Stomach (tissue), 9 donors: ENCODE measurements around the gene SORL1. TPM values are rescaled to one million over a fixed set of nuclear protein-coding genes. Genes with fewer than 3 reads are reported as not detected.

ENCODE experiments used
- DNase-seq, 2 donors: peaks; one replicate each; pipeline versions ENCODE4 v3.0.0 to v3.0.0-alpha.2; 2013 to 2019
- H3K27ac ChIP-seq, 5 donors: fragments of 200-600 bp in 4 of 5; sonication (generic) in 4 of 5; one replicate each; pipeline ENCODE4 v1.5.1; 2013 to 2019; ENCODE audit warnings: mild to moderate bottlenecking in 1 of 5, moderate library complexity in 1 of 5
- H3K27me3 ChIP-seq, 3 donors: fragments of 200-600 bp; sonication (generic); one replicate each; pipeline ENCODE4 v1.5.1; 2017 to 2019; ENCODE audit warnings: mixed run types in 1 of 3
- H3K36me3 ChIP-seq, 4 donors: fragments of 200-600 bp; sonication (generic); 1 replicate in 3 of 4; 2 replicates in 1 of 4; pipeline ENCODE4 v1.5.1; 2016 to 2019
- H3K4me1 ChIP-seq, 4 donors: fragments of 200-600 bp; sonication (generic); one replicate each; pipeline ENCODE4 v1.5.1; 2016 to 2019
- H3K4me3 ChIP-seq, 4 donors: fragments of 200-600 bp; sonication (generic) in 3 of 4; one replicate each; pipeline ENCODE4 v1.5.1; 2016 to 2019; ENCODE audit warnings: mild to moderate bottlenecking in 1 of 4
- H3K9me3 ChIP-seq, 4 donors: fragments of 200-600 bp; sonication (generic); one replicate each; pipeline ENCODE4 v1.5.1; 2016 to 2019
- CTCF ChIP-seq, 7 experiments: fragments of 450-650 bp in 4 of 7; fragments of 200-600 bp in 3 of 7; sonication (generic) in 3 of 7; IDR thresholded peaks; one replicate each; pipeline ENCODE4 v1.5.1; 2016 to 2019; ENCODE audit warnings: antibody characterized with exemption in 7 of 7, control low read depth in 2 of 7, mild to moderate bottlenecking in 1 of 7
- EP300 ChIP-seq: sonication (generic); formaldehyde crosslinking; IDR thresholded peaks from one replicate; pipeline ENCODE4 v1.6.1; 2017; ENCODE audit warnings: antibody characterized with exemption
- POLR2A ChIP-seq, 4 donors: fragments of 450-650 bp; IDR thresholded peaks; one replicate each; pipeline ENCODE4 v1.6.1; 2016; ENCODE audit warnings: antibody characterized with exemption in 4 of 4, control low read depth in 2 of 4, mild to moderate bottlenecking in 1 of 4, moderate library complexity in 1 of 4
- POLR2AphosphoS5 ChIP-seq, 3 donors: sonication (generic); formaldehyde crosslinking; IDR thresholded peaks; one replicate each; pipeline ENCODE4 v1.6.1; 2016; ENCODE audit warnings: antibody characterized with exemption in 3 of 3
- WGBS, 5 donors: extraction: QIAGEN DNeasy Blood & Tissue Kit in 3 of 5; methylation state at CpG; one replicate each; pipeline versions ENCODE4 v1.1.5 to v1.1.7; 2013 to 2018; 5-methylcytosine and 5-hydroxymethylcytosine counted together
- intact Hi-C: fragments of 100-400 bp; cut with DNase I; formaldehyde crosslinking; loops from one replicate; pipeline ENCODE4 v1.15.1; 2023; ENCODE audit warnings: low total_unique reads
- polyA plus RNA-seq, 3 donors: library from polyadenylated mRNA; stranded (reverse); fragments of 200-250 nt; gene quantifications; one replicate each; pipeline ENCODE4 v1.2.3, GENCODE V29; 2013
- total RNA-seq, 5 donors: library from RNA; depleted of rRNA; stranded (reverse); fragments of >200 nt; gene quantifications; one replicate each; pipeline versions ENCODE4 v1.1.0 to v1.2.3, GENCODE V29; 2014 to 2016
- donor health status: healthy with polysubstance abuse.
- donor health status: Bipolar disorder and iron deficiency.
- donor health status: healthy.

Gene SORL1
- total and polyA plus RNA-seq, 8 donors, result 0.76 to 161 (median 18.2) TPM

- H3K27ac ChIP-seq, result no peak overlapping the region
- peaks cover 0 to 26% (median 18%) of the 10 kb centered on the region in 4 donors for H3K36me3 ChIP-seq
- DNase-seq, result no peak
- intact Hi-C loops, result no loop called here
- no peaks in the 10 kb centered on the region for H3K9me3 ChIP-seq
- TF ChIP-seq EP300, result no peak
- no peak for TF ChIP-seq CTCF (IDR thresholded peaks at IDR 0.05)
- TF ChIP-seq POLR2A (IDR thresholded peaks at IDR 0.05), result no peak
- no peak for TF ChIP-seq POLR2AphosphoS5 (IDR thresholded peaks at IDR 0.05)
- no peak overlapping the region for H3K4me3 ChIP-seq
- H3K27me3 ChIP-seq, result no peaks in the 10 kb centered on the region
- 85 to 91% (median 91%) methylated on average over 9 of the region's 9 CpGs for WGBS, 5 donors
- H3K4me1 ChIP-seq, result no peaks in the 10 kb centered on the region
Observed at GRCh38 chr11:121512468-121513465, 60.7 kb downstream of the SORL1 start.

DNA sequence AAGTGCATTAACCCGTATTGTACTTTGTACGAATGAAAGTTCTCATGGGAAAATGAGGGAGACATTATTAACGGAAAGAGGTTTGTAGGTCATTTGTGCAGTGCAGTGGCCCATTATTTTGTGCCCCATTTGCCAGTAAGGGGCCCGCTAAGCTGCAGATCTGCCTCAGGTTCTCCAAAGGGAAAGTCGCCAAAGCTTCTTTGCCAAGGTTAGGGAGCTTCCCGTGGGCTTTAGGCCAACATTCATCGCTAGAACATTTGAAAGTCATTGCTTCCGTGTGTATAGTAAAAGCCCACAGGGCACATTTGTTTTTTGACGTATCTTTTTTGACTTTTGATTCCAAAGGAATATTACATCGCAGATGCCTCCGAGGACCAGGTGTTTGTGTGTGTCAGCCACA lies 61.7 kb downstream of the SORL1 start:
- 86 to 94% (median 88%) methylated on average over 11 of the region's 11 CpGs for WGBS, 5 donors
- Histone ChIP-seq H3K9me3 (no peaks in the 10 kb centered on the region), H3K4me3 (no peak overlapping the region), H3K27me3 (no peaks in the 10 kb centered on the region), H3K36me3 (peaks cover 0 to 31% (median 18%) of the 10 kb centered on the region in 4 donors), H3K27ac (no peak overlapping the region), H3K4me1 (no peaks in the 10 kb centered on the region)
- DNase-seq, result no peak
- intact Hi-C loops, result no loop called here
- TF ChIP-seq CTCF (IDR thresholded peaks at IDR 0.05) (no peak), POLR2A (IDR thresholded peaks at IDR 0.05) (no peak), POLR2AphosphoS5 (IDR thresholded peaks at IDR 0.05) (no peak), EP300 (no peak)

GRCh38 chr11:121514432-121515334 lies 62.6 kb downstream of the SORL1 start:
- H3K9me3 ChIP-seq, result no peaks in the 10 kb centered on the region
- TF ChIP-seq POLR2A (IDR thresholded peaks at IDR 0.05) (no peak), CTCF (IDR thresholded peaks at IDR 0.05) (no peak), POLR2AphosphoS5 (IDR thresholded peaks at IDR 0.05) (no peak), EP300 (no peak)
- 82 to 88% (median 87%) methylated on average over 17 of the region's 17 CpGs for WGBS, 5 donors
- DNase-seq, result no peak
- no peaks in the 10 kb centered on the region for H3K27me3 ChIP-seq
- no peak overlapping the region for H3K27ac ChIP-seq
- H3K4me3 ChIP-seq, result no peak overlapping the region
- intact Hi-C loops, result no loop called here
- no peaks in the 10 kb centered on the region for H3K4me1 ChIP-seq
- H3K36me3 ChIP-seq, result peaks cover 0 to 31% (median 18%) of the 10 kb centered on the region in 4 donors

DNA sequence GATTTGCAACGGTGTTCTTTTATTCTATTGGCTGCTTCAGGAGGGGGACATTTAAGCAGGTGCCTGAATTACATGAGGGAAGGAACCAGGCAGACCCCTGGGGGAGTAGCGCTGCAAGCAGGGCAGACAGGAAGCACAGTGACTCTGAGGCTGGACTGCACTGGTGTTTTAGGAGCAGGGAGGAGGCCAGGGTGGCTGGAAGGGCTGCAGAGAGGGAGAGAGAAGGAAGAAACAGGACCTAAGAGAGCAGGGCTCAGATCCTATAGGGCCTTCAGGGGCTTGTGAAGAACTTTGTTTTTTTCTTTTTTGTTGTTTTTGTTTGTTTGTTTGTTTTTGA lies 63.2 kb downstream of the SORL1 start:
- H3K4me3 ChIP-seq, result no peak overlapping the region
- WGBS, 5 donors, result 76 to 90% (median 88%) methylated on average over 2 of the region's 2 CpGs
- intact Hi-C loops, result no loop called here

More for the DNA sequence above, 63.2 kb downstream of the SORL1 start:
- no peak for TF ChIP-seq POLR2A (IDR thresholded peaks at IDR 0.05)
- TF ChIP-seq EP300, result no peak
- Histone ChIP-seq H3K27me3 (no peaks in the 10 kb centered on the region), H3K4me1 (peaks cover 0 to 1% (median 0%) of the 10 kb centered on the region in 4 donors), H3K9me3 (no peaks in the 10 kb centered on the region), H3K36me3 (peaks cover 0 to 31% (median 18%) of the 10 kb centered on the region in 4 donors), H3K27ac (no peak overlapping the region)
- DNase-seq, result no peak
